ENCODE data around the gene DNAJB1. TPM values are rescaled to one million over a fixed set of nuclear protein-coding genes. Genes with fewer than 3 reads are reported as not detected.

Gene DNAJB1
- total and polyA plus RNA-seq, 5 donors from 2014 or later, result 302 to 754 (median 333) TPM

DNA sequence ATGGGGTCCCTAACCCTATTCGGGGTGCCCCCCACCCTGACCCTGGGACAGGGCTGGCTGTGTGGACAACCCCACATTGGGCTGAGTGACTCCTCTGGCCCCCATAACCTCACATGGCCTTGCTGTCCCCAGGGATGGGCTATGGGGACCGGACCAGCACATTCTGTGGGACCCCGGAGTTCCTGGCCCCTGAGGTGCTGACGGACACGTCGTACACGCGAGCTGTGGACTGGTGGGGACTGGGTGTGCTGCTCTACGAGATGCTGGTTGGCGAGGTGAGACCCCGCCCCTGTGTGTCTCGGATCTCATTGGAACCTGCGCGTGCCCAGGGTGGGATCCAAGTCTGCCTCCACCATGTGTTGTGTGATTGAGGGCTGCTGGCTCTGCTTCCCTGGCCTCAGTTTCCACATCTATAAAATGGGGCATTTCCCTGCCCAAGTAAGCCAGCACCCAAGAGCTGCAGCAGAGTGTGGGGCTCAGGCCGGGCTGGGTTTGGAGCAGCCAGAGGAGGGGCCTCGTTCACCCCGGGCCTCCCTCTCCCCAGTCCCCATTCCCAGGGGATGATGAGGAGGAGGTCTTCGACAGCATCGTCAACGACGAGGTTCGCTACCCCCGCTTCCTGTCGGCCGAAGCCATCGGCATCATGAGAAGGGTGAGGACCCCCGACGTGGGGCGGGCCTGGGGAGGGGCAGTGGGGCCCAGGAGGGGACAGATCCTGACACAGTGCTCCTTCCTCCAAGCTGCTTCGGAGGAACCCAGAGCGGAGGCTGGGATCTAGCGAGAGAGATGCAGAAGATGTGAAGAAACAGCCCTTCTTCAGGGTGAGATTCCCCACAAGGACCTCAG, 47.9 kb downstream of the DNAJB1 start:
- Mint-ChIP-seq H3K36me3 (peaks cover 4% of the 10 kb centered on the region), H3K27ac (no peak overlapping the region), H3K27me3 (peaks cover 18% of the 10 kb centered on the region), H3K9me3 (no peaks in the 10 kb centered on the region), H3K4me1 (peaks cover 0 to 18% (median 3%) of the 10 kb centered on the region in 4 donors), H3K4me3 (no peak overlapping the region)
- DNase-seq (no peak), ATAC-seq (ENCODE audit: low read depth in 2 of 2) (no peak)
- H3K36me3 ChIP-seq (ENCODE audit: control insufficient read depth, insufficient read depth, low read length), result peaks cover 36% of the 10 kb centered on the region
- H3K27ac ChIP-seq (ENCODE audit: insufficient read depth, low read length, poor library complexity, severe bottlenecking), result no peak overlapping the region
- peaks cover 2% of the 10 kb centered on the region for H3K27me3 ChIP-seq (ENCODE audit: control insufficient read depth, insufficient read depth, low read length)
- no peak overlapping the region for H3K4me3 ChIP-seq (ENCODE audit: low read depth, low read length)
- H3K9me3 ChIP-seq (ENCODE audit: control insufficient read depth in 2 of 2, low read length in 2 of 2), result no peaks in the 10 kb centered on the region
- H3K4me1 ChIP-seq (ENCODE audit: control insufficient read depth, insufficient read depth, low read length, poor library complexity, severe bottlenecking), result peaks cover 31% of the 10 kb centered on the region

DNA sequence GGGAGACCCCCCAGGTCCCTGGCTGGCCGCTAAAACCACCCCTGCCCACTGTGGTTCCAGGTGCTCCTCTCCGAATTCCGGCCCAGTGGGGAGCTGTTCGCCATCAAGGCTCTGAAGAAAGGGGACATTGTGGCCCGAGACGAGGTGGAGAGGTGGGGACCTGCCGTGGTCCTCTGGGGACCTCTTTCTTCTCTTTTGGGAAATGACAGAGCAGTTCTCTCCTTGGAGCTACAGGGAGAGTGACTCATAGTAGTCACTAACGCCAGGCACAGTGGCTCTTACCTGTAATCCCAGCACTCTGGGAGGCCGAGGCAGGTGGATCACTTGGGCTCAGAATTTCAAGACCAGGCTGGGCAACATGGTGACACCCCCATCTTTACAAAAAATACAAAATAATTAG, 50.4 kb downstream of the DNAJB1 start:
- H3K27ac Mint-ChIP-seq, result no peak overlapping the region
- peaks cover 12% of the 10 kb centered on the region for H3K4me1 ChIP-seq (ENCODE audit: control insufficient read depth, insufficient read depth, low read length, poor library complexity, severe bottlenecking)
- no peaks in the 10 kb centered on the region for H3K27me3 ChIP-seq (ENCODE audit: control insufficient read depth, insufficient read depth, low read length)
- no peak overlapping the region for H3K4me3 ChIP-seq (ENCODE audit: low read depth, low read length)
- H3K4me1 Mint-ChIP-seq, result peaks cover 0 to 3% (median under 1%) of the 10 kb centered on the region in 4 donors
- peaks cover 58% of the 10 kb centered on the region for H3K36me3 ChIP-seq (ENCODE audit: control insufficient read depth, insufficient read depth, low read length)
- no peak for DNase-seq
- no peak overlapping the region for H3K27ac ChIP-seq (ENCODE audit: insufficient read depth, low read length, poor library complexity, severe bottlenecking)
- no peak overlapping the region for H3K4me3 Mint-ChIP-seq
- no peak for ATAC-seq (ENCODE audit: low read depth in 2 of 2)
- peaks cover 6% of the 10 kb centered on the region for H3K27me3 Mint-ChIP-seq
- H3K36me3 Mint-ChIP-seq, result peaks cover 9% of the 10 kb centered on the region
- H3K9me3 ChIP-seq (ENCODE audit: control insufficient read depth in 2 of 2, low read length in 2 of 2), result no peaks in the 10 kb centered on the region
- no peaks in the 10 kb centered on the region for H3K9me3 Mint-ChIP-seq

- no peak overlapping the region for H3K27ac Mint-ChIP-seq
- H3K4me1 Mint-ChIP-seq, result no peaks in the 10 kb centered on the region
- H3K27ac ChIP-seq (ENCODE audit: insufficient read depth, low read length, poor library complexity, severe bottlenecking), result no peak overlapping the region
- peaks cover 2% of the 10 kb centered on the region for H3K27me3 Mint-ChIP-seq
- H3K4me3 ChIP-seq (ENCODE audit: low read depth, low read length), result no peak overlapping the region
- no peaks in the 10 kb centered on the region for H3K9me3 Mint-ChIP-seq
- no peak for DNase-seq
- no peak overlapping the region for H3K4me3 Mint-ChIP-seq
- no peaks in the 10 kb centered on the region for H3K9me3 ChIP-seq (ENCODE audit: control insufficient read depth in 2 of 2, low read length in 2 of 2)
- ATAC-seq (ENCODE audit: low read depth in 2 of 2), result no peak
- peaks cover 9% of the 10 kb centered on the region for H3K36me3 Mint-ChIP-seq
- H3K4me1 ChIP-seq (ENCODE audit: control insufficient read depth, insufficient read depth, low read length, poor library complexity, severe bottlenecking), result peaks cover 8% of the 10 kb centered on the region
- peaks cover 63% of the 10 kb centered on the region for H3K36me3 ChIP-seq (ENCODE audit: control insufficient read depth, insufficient read depth, low read length)
- no peaks in the 10 kb centered on the region for H3K27me3 ChIP-seq (ENCODE audit: control insufficient read depth, insufficient read depth, low read length)
These were observed 50.8 kb downstream of the DNAJB1 start for GRCh38 chr19:14467391-14467790.

Other genes starting within 250 kb of the DNAJB1 start
- 670 TPM for gene ADGRE5, start 137.0 kb downstream of the DNAJB1 start, total RNA-seq
- gene ADGRE5, start 137.0 kb downstream of the DNAJB1 start, polyA plus RNA-seq, result 100 to 1,000 TPM; 122 to 174 (median 144) TPM
- 232 TPM for gene DDX39A, start 99.1 kb downstream of the DNAJB1 start, total RNA-seq
- 100 to 1,000 TPM; 110 to 150 (median 125) TPM for gene DDX39A, start 99.1 kb downstream of the DNAJB1 start, polyA plus RNA-seq
- 151 TPM for gene PKN1, start 85.1 kb downstream of the DNAJB1 start, total RNA-seq
- gene PKN1, start 85.1 kb downstream of the DNAJB1 start, polyA plus RNA-seq, result 10 to 100 TPM; 43.2 to 61.7 (median 52.1) TPM
- not detected for gene PTGER1, start 43.0 kb downstream of the DNAJB1 start, total RNA-seq
- not detected for gene PTGER1, start 43.0 kb downstream of the DNAJB1 start, polyA plus RNA-seq
- gene GIPC1, start 22.3 kb downstream of the DNAJB1 start, total RNA-seq, result 37.5 TPM
- gene GIPC1, start 22.3 kb downstream of the DNAJB1 start, polyA plus RNA-seq, result 10 to 100 TPM; 44.0 to 62.0 (median 55.7) TPM
- 159 TPM for gene TECR, start 11.2 kb upstream of the DNAJB1 start, total RNA-seq
- 100 to 1,000 TPM; 304 to 351 (median 335) TPM for gene TECR, start 11.2 kb upstream of the DNAJB1 start, polyA plus RNA-seq
- 51.4 TPM for gene NDUFB7, start 53.7 kb upstream of the DNAJB1 start, total RNA-seq
- gene NDUFB7, start 53.7 kb upstream of the DNAJB1 start, polyA plus RNA-seq, result 100 to 1,000 TPM; 196 to 238 (median 218) TPM
- gene CLEC17A, start 64.7 kb upstream of the DNAJB1 start, total RNA-seq, result 0.25 TPM
- not detected for gene CLEC17A, start 64.7 kb upstream of the DNAJB1 start, polyA plus RNA-seq
- not detected for gene ADGRE3, start 156.4 kb upstream of the DNAJB1 start, total RNA-seq
- not detected for gene ADGRE3, start 156.4 kb upstream of the DNAJB1 start, polyA plus RNA-seq
- gene ZNF333, start 171.7 kb upstream of the DNAJB1 start, total RNA-seq, result 24.7 TPM
- gene ZNF333, start 171.7 kb upstream of the DNAJB1 start, polyA plus RNA-seq, result 10 to 100 TPM in 3 of 4 donors, 1 to 10 TPM in 1; 8.1 to 11.0 (median 10.3) TPM